ENCODE results near the gene CASK. TPM values are rescaled to one million over a fixed set of nuclear protein-coding genes. Genes with fewer than 3 reads are reported as not detected.

CASK gene
- total RNA-seq, 2 donors from 2014 or later: 19.7 to 20.4 TPM

GRCh38 chrX:41705042-41705441 lies 218.3 kb downstream of the CASK start:
- no peak overlapping the region for H3K4me3 ChIP-seq
- DNase-seq (ENCODE audit: low spot score): no peak
- no peak overlapping the region for H3K27ac ChIP-seq
- intact Hi-C loops (cut with DNase I): no loop called here
- WGBS: 80% methylated on average over 1 of the region's 1 CpG
- no peak for TF ChIP-seq CTCF (IDR thresholded peaks at IDR 0.05)
- TF ChIP-seq POLR2A (IDR thresholded peaks at IDR 0.05): no peak
- TF ChIP-seq POLR2AphosphoS5 (IDR thresholded peaks at IDR 0.05): no peak
- no peaks in the 10 kb centered on the region for H3K9me3 ChIP-seq
- no peaks in the 10 kb centered on the region for H3K4me1 ChIP-seq (replicated peaks)
- H3K36me3 ChIP-seq: no peaks in the 10 kb centered on the region
- H3K27me3 ChIP-seq (replicated peaks; ENCODE audit: insufficient read depth): no peaks in the 10 kb centered on the region

DNA sequence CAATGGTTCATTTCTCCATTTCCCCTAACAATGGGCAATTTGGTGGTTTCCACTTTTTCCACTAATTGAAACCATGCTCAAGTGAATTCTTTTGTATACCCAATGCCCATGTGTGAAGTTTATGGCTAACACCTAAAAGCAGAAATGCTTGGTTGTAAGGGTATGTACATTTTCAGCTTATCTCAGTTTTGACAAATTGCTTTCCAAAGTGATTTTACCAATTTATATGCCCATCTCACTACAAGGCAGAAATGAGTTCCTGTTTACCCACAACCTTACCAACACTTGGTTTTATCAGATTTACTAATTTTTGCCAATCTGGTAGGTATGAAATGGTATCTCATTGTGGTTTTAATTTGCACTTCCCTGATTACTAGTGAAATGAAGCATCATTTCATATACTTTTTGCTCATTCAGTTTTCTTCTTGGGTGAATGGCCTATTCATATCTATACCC lies 219.8 kb downstream of the CASK start:
- no peaks in the 10 kb centered on the region for H3K27me3 ChIP-seq (replicated peaks; ENCODE audit: insufficient read depth)
- no peaks in the 10 kb centered on the region for H3K9me3 ChIP-seq
- no peak overlapping the region for H3K4me3 ChIP-seq
- H3K36me3 ChIP-seq: no peaks in the 10 kb centered on the region
- H3K4me1 ChIP-seq (replicated peaks): no peaks in the 10 kb centered on the region
- no peak for DNase-seq (ENCODE audit: low spot score)
- TF ChIP-seq CTCF (IDR thresholded peaks at IDR 0.05): no peak
- TF ChIP-seq POLR2AphosphoS5 (IDR thresholded peaks at IDR 0.05): no peak
- no peak for TF ChIP-seq POLR2A (IDR thresholded peaks at IDR 0.05)
- no peak overlapping the region for H3K27ac ChIP-seq
- intact Hi-C loops (cut with DNase I): no loop called here

GRCh38 chrX:41695426-41695825 lies 227.9 kb downstream of the CASK start:
- no peak for DNase-seq (ENCODE audit: low spot score)
- Histone ChIP-seq H3K36me3 (no peaks in the 10 kb centered on the region), H3K27ac (no peak overlapping the region), H3K4me3 (no peak overlapping the region), H3K9me3 (no peaks in the 10 kb centered on the region), H3K4me1 (replicated peaks) (no peaks in the 10 kb centered on the region), H3K27me3 (replicated peaks; ENCODE audit: insufficient read depth) (no peaks in the 10 kb centered on the region)
- TF ChIP-seq POLR2A (IDR thresholded peaks at IDR 0.05): no peak
- TF ChIP-seq CTCF (IDR thresholded peaks at IDR 0.05): no peak
- no peak for TF ChIP-seq POLR2AphosphoS5 (IDR thresholded peaks at IDR 0.05)
- 80% methylated on average over 7 of the region's 7 CpGs for WGBS
- intact Hi-C loops (cut with DNase I): no loop called here

DNA sequence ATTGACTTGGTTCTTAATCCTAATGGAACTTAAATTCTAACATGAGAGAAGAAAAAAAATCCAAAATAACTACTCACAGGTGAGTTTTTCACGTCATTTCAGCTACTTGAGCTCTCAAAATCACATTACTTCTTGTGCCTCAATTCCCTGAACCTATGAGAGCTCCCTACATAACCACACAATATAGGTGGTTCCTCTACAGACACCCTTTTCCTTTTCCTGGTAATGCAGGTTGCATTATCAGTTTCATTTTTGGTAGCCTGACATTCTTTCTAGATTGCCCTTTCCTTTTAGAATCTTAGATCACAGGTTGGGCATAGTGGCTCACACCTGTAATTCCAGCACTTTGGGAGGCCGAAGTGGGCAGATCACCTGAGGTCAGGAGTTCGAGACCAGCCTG lies 230.3 kb downstream of the CASK start:
- intact Hi-C loops (cut with DNase I): no loop called here
- 84% methylated on average over 3 of the region's 3 CpGs for WGBS

More for the DNA sequence above, 230.3 kb downstream of the CASK start:
- no peaks in the 10 kb centered on the region for H3K36me3 ChIP-seq
- TF ChIP-seq CTCF (IDR thresholded peaks at IDR 0.05): no peak
- no peak for TF ChIP-seq POLR2AphosphoS5 (IDR thresholded peaks at IDR 0.05)
- TF ChIP-seq POLR2A (IDR thresholded peaks at IDR 0.05): no peak
- H3K9me3 ChIP-seq: no peaks in the 10 kb centered on the region
- no peak overlapping the region for H3K27ac ChIP-seq
- no peaks in the 10 kb centered on the region for H3K4me1 ChIP-seq (replicated peaks)
- H3K27me3 ChIP-seq (replicated peaks; ENCODE audit: insufficient read depth): no peaks in the 10 kb centered on the region
- DNase-seq (ENCODE audit: low spot score): no peak
- H3K4me3 ChIP-seq: no peak overlapping the region

All from prostate gland (tissue), 2 donors.